DMS153 (cell line): ENCODE measurements around the gene DGKD.

ENCODE experiments used
- DNase-seq: peaks from one replicate; lab custom pipeline; 2025; lab: John Stamatoyannopoulos, UW

DGKD gene

GRCh38 chr2:233446121-233446520, 91.8 kb downstream of the DGKD start:
- DNase-seq, result no peak

- no peak for DNase-seq
These were observed 92.5 kb downstream of the DGKD start for GRCh38 chr2:233446606-233447305.

GRCh38 chr2:233447506-233448219, 93.4 kb downstream of the DGKD start:
- no peak for DNase-seq

GRCh38 chr2:233448220-233448559, 93.9 kb downstream of the DGKD start:
- peak; percentile 3 for DNase-seq

GRCh38 chr2:233448575-233448974, 94.3 kb downstream of the DGKD start:
- no peak for DNase-seq

GRCh38 chr2:233449081-233449901, 95.0 kb downstream of the DGKD start:
- no peak for DNase-seq

- DNase-seq, result no peak
These were observed 95.9 kb downstream of the DGKD start for GRCh38 chr2:233449921-233450863.

DNA sequence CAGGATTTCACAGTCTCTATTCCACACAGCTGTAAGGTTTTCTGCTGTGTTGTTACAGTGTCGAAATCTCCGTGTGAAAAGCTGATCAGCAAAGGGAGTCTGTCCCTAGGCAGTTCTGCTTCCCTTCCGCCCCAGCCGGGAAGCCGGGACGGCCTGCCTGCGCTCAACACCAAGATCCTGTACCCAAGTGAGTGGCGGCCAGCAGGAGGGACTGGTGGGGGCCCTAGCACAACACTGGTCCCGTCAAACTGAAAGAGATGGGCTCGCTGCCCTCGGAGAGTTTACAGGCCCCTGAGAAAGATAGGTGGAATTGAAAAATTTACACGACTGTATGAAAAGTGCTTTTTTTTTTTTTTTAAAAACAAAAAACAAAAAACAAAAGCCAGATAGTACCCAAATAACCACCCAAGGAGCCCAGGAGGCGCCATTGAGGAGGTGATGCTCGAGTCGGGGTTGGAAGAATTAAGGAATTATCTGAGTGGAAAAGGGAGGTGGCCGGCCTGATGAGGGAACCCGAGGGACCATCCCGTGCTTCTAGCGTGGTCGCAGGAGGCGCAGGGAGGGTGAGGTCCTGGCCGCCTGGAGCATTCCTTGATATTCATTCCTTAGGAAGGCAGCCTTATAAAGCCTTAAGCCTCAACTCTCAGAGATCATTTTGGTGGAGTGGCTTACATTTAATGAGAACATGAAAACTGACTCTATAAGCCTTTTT, 96.7 kb downstream of the DGKD start:
- DNase-seq, result no peak

- no peak for DNase-seq
These were observed 97.7 kb downstream of the DGKD start for GRCh38 chr2:233451950-233452349.

DNA sequence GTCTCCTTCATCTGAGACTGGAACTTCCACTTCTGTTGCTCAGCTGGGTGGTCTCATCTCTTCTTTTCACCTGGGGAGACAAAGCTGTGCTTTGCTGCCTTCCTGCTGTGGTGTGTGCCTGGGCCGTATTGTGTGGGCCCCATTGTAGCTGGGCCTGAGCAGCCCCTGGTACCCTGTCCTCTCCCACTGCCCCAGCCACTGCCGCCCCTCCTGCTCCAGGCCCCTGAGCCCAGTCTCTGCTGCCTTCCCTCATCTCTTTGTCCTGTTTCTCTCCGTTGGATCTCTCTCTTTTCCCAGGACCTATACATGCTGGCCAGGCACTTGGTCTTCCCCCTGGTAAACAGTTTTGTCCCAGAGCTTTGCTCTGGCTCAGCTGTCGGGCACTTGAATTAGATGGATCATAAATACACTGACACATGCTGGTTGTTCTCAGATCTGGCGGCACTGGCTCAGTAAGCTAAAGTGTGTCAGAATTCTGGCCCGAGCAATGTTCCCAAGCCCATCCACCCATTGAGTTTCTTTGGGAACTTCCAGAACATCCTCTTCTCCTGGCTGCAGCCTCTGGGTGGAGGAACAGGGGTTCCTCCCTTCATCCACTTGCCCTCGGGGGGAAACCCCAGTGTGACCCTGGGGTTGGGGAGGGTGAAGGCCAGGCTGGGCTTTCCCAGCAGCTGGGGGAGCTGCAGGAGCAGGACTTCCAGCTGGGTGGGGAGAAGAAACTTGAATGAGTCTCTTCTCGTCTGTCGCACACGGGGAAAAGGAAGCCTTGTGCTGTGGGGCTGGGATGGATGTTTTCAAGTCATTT, 99.0 kb downstream of the DGKD start:
- no peak for DNase-seq

DNA sequence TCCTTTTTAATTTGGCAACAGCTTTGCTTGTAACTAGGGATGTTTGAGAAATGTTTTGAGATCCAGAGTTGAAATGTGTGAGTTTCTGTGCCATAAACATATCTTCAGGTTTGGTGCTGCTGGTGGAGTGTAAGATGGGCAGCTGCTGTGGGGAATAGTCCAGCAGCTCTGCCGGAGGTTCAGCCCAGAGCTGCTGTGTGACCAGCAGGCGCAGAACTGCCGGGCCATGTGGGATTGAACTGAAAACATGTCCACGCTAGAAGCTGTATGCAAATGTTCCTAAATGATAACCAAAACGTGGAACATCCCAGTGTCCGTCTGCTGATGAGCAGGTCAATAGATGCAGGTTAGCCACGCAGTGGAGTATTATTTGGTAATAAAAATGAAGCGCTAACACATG, 99.6 kb downstream of the DGKD start:
- DNase-seq, result no peak

GRCh38 chr2:233455006-233455405, 100.7 kb downstream of the DGKD start:
- DNase-seq, result no peak

- DNase-seq, result no peak
These were observed 101.2 kb downstream of the DGKD start for GRCh38 chr2:233455491-233455890.

DNA sequence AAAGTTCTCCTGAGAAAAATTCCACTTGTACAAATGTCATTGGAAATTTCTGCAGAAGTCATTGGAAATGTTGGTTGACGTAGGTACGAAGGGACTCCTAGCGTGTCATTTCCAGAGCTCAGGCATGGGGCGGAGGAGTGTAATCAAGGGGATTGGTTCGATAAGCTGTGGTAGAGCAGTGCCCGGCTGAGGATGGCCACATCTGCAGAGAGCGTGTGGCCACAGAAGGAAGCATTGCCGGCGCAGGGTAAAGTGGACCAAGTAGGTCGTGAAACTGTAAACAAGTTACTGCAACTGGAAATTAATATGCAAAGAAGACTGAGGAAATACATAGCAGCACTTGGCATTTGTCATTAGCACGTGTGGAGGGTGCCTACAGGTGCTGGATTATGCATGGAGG, 101.8 kb downstream of the DGKD start:
- no peak for DNase-seq

DNA sequence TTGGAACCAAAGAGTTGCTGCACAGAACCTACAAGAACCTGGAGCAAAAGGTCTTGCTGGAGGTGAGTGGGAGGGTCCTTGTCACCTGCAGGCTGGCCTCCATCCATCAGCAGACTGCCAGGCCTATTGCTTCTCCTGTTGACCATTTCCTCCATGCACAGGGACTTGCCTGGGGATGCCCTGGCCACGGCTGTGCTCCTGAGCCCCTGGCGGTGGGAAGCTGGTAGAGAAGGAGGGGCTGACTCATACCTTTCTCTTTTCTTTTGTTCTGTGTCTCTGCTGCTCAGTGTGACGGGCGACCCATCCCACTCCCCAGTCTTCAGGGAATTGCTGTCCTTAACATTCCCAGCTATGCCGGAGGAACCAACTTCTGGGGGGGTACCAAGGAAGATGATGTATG, 102.6 kb downstream of the DGKD start:
- no peak for DNase-seq

- no peak for DNase-seq
These were observed 103.1 kb downstream of the DGKD start for GRCh38 chr2:233457356-233457755.

DNA sequence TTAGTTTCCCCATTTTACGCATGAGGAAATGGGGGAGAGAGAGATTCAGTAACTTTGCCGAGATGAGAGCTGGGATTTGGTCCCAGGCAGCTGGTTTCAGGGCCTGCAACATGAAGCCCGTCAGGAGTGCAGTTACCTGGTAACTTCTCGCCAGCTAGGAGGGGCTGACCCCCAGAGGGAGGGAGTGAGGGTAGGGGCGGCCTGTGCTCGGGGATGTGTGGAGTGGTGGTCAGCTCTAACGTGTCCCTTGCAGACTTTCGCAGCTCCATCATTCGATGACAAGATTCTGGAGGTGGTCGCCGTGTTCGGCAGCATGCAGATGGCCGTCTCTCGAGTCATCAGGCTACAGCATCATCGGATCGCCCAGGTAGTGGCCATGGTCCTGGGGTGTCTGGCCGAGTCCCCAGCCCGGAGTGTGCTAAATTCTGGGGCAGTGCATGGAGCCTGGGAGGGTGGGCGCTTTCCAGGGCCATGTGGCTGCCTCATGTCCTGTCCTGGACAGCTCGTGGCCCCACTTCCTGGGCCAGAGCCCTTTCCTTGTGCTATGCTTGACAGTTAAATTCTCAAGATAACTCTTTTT, 103.8 kb downstream of the DGKD start:
- DNase-seq, result no peak

DNA sequence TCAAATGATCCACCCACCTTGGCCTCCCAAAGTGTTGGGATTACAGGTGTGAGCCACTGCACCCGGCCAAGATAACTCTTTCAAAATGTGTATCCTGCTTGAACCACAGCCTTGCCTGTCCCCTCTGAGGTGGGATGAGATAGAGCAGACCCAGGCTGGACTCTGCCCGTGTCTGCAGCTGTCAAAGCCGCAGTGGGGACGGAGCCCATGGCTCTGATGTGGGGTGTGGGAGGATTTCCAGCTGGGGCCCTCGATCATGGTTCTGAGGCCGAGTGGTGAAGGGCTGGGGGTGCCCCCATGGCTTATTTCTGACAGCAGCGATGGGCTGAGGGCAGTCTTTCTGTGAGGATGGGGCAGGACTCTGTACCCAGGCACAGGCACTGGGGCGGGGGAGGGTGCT, 104.5 kb downstream of the DGKD start:
- DNase-seq, result no peak

DNA sequence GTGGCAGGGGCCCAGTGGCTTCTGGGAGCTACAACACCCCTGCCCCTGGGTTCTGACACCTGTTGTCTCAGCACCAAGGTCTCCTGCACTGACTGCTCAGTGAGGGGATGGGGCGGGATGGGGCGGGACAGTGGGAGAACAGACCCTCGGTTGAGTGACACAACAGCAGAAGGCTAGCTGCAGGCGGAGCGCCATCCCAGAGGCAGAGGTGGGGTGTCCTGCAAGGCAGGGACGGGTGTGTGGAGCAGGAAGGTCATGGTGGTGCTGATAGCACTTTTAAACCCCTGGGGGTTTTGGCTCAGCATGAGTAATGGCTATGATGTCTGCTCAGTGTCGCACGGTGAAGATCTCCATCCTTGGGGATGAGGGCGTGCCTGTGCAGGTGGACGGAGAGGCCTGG, 105.1 kb downstream of the DGKD start:
- DNase-seq, result no peak
